Measurements from ENCODE around the gene RABEP2.

DNA sequence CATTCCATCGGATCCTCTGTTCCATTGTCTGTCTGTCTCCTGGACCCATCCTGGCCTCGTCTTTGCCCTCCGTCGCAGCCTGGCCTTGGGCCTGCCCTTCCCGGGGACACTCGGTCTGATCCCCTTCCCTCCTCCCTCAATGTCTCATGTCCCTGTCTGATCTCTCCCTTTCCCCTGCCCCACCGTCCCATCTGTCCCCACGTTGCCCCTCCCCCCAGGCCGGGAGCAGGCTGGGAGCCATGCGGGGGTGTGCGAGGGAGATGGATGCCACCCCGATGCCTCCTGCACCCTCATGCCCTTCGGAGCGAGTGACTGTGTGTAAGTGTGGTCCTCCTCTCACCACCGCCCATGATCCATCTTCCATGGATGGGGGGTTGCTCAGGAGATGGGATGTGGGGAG lies 52.1 kb downstream of the RABEP2 start:
- TF ChIP-seq POLR2A (IDR thresholded peaks at IDR 0.05): no peak
- TF ChIP-seq, protein P1, sequence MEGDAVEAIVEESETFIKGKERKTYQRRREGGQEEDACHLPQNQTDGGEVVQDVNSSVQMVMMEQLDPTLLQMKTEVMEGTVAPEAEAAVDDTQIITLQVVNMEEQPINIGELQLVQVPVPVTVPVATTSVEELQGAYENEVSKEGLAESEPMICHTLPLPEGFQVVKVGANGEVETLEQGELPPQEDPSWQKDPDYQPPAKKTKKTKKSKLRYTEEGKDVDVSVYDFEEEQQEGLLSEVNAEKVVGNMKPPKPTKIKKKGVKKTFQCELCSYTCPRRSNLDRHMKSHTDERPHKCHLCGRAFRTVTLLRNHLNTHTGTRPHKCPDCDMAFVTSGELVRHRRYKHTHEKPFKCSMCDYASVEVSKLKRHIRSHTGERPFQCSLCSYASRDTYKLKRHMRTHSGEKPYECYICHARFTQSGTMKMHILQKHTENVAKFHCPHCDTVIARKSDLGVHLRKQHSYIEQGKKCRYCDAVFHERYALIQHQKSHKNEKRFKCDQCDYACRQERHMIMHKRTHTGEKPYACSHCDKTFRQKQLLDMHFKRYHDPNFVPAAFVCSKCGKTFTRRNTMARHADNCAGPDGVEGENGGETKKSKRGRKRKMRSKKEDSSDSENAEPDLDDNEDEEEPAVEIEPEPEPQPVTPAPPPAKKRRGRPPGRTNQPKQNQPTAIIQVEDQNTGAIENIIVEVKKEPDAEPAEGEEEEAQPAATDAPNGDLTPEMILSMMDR (IDR thresholded peaks at IDR 0.05 in 8 of 11, conservative IDR thresholded peaks at IDR 0.05 in 3 of 11): no peak
